Measurements from ENCODE around the gene HEXA.

DNA sequence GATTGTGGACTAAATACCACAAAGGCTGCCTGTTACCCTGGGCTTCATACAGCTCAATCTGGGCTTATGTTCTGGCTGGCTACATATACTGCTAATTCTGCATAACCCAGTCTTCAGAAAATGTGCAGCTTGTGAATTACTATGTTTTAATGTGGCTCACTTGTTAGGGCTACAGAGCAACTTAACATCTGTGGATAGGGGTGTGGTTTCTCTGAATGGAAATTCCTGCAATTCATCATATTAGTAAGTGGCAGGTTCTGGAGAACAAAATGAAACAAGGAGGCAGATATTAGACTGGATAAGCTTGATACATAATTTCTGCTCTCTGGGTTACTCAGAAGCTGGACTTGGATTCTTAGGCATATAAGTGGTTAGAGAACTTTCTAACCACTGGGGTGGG is 29.0 kb upstream of the HEXA start:
- TF ChIP-seq, protein P1, sequence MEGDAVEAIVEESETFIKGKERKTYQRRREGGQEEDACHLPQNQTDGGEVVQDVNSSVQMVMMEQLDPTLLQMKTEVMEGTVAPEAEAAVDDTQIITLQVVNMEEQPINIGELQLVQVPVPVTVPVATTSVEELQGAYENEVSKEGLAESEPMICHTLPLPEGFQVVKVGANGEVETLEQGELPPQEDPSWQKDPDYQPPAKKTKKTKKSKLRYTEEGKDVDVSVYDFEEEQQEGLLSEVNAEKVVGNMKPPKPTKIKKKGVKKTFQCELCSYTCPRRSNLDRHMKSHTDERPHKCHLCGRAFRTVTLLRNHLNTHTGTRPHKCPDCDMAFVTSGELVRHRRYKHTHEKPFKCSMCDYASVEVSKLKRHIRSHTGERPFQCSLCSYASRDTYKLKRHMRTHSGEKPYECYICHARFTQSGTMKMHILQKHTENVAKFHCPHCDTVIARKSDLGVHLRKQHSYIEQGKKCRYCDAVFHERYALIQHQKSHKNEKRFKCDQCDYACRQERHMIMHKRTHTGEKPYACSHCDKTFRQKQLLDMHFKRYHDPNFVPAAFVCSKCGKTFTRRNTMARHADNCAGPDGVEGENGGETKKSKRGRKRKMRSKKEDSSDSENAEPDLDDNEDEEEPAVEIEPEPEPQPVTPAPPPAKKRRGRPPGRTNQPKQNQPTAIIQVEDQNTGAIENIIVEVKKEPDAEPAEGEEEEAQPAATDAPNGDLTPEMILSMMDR (conservative IDR thresholded peaks at IDR 0.05; ENCODE audit: low read length) = no peak
- TF ChIP-seq EZH2phosphoT487 (IDR thresholded peaks at IDR 0.05; ENCODE audit: borderline replicate concordance) = no peak

Measured in Loucy (cell line).